OCI-LY1 (cell line): Measurements from ENCODE around the gene RUNX1.
A peak's percentile ranks its signal among the peaks of the same experiment; 100 is the strongest.

ENCODE experiments used
- H2AFZ ChIP-seq: fragments of 200-600 bp; sonication (generic), shearing (Covaris generic); 2 replicates; pipeline ENCODE4 v1.6.0; 2014; ENCODE audit warnings: antibody characterized with exemption, mild to moderate bottlenecking, low read length
- H3F3A ChIP-seq: fragments of 200-600 bp; sonication (generic), shearing (Covaris generic); 2 replicates; pipeline ENCODE4 v1.6.0; 2014; ENCODE audit warnings: mild to moderate bottlenecking, antibody characterized with exemption, low read length, moderate library complexity; ENCODE audit not compliant: insufficient read depth
- H3K27ac ChIP-seq: fragments of 200-600 bp; sonication (generic); 2 replicates; pipeline ENCODE4 v1.5.1; 2014; ENCODE audit warnings: low read length, mixed run types, mild to moderate bottlenecking, low read depth; ENCODE audit not compliant: poor library complexity, severe bottlenecking
- H3K27me3 ChIP-seq: fragments of 200-600 bp; sonication (generic); 2 replicates; pipeline ENCODE4 v1.6.0; 2014; ENCODE audit warnings: antibody characterized with exemption, mild to moderate bottlenecking, low read length, moderate library complexity; ENCODE audit not compliant: insufficient read depth
- H3K36me3 ChIP-seq: fragments of 200-600 bp; sonication (generic); 2 replicates; pipeline ENCODE4 v1.6.1; 2014; ENCODE audit warnings: mild to moderate bottlenecking, antibody characterized with exemption, low read length, moderate library complexity, mixed read lengths; ENCODE audit not compliant: insufficient read depth
- H3K4me1 ChIP-seq: fragments of 200-600 bp; sonication (generic); 2 replicates; pipeline ENCODE4 v1.5.1; 2014; ENCODE audit warnings: mild to moderate bottlenecking, low read length, moderate library complexity; ENCODE audit not compliant: insufficient read depth, severe bottlenecking
- H3K4me2 ChIP-seq: fragments of 200-600 bp; sonication (generic), shearing (Covaris generic); 2 replicates; pipeline ENCODE4 v1.6.1; 2014; ENCODE audit warnings: low read length
- H3K4me3 ChIP-seq: fragments of 200-600 bp; sonication (generic); 2 replicates; pipeline ENCODE4 v1.5.1; 2014; ENCODE audit warnings: low read length, low read depth, mild to moderate bottlenecking, mixed read lengths; ENCODE audit not compliant: poor library complexity, severe bottlenecking
- H3K79me2 ChIP-seq: fragments of 200-600 bp; shearing (Covaris generic); 2 replicates; pipeline ENCODE4 v1.6.1; 2016; ENCODE audit warnings: mixed run types, low read length, mixed read lengths; ENCODE audit not compliant: insufficient read depth
- H3K9ac ChIP-seq: fragments of 200-600 bp; sonication (generic), shearing (Covaris generic); 2 replicates; pipeline ENCODE4 v1.6.1; 2014; ENCODE audit warnings: mild to moderate bottlenecking, low read length, mixed read lengths
- H3K9me2 ChIP-seq: fragments of 200-600 bp; sonication (generic), shearing (Covaris generic); 2 replicates; pipeline ENCODE4 v1.6.1; 2014; ENCODE audit warnings: low read depth, mild to moderate bottlenecking, low read length, mixed read lengths
- H3K9me3 ChIP-seq: fragments of 200-600 bp; shearing (Covaris generic); 2 replicates; pipeline ENCODE4 v1.6.1; 2014; ENCODE audit warnings: low read length, mixed read lengths
- H4K20me1 ChIP-seq: fragments of 200-600 bp; sonication (generic), shearing (Covaris generic); 2 replicates; pipeline ENCODE4 v1.6.0; 2016; ENCODE audit warnings: mild to moderate bottlenecking, low read length; ENCODE audit not compliant: insufficient read depth
- CTCF ChIP-seq: fragments of 200-600 bp; sonication (generic), shearing (Covaris generic); IDR thresholded peaks from 2 replicates; pipeline ENCODE4 v1.5.1; 2017; ENCODE audit warnings: mild to moderate bottlenecking, antibody characterized with exemption, low read length, moderate library complexity, mixed read lengths
- EZH2 ChIP-seq: fragments of 200-600 bp; sonication (generic), shearing (Covaris generic); IDR thresholded peaks from 2 replicates; pipeline ENCODE4 v1.8.0; 2017; ENCODE audit warnings: borderline replicate concordance, mixed run types, mild to moderate bottlenecking, antibody characterized with exemption, low read length, moderate library complexity, mixed read lengths

RUNX1 gene

DNA sequence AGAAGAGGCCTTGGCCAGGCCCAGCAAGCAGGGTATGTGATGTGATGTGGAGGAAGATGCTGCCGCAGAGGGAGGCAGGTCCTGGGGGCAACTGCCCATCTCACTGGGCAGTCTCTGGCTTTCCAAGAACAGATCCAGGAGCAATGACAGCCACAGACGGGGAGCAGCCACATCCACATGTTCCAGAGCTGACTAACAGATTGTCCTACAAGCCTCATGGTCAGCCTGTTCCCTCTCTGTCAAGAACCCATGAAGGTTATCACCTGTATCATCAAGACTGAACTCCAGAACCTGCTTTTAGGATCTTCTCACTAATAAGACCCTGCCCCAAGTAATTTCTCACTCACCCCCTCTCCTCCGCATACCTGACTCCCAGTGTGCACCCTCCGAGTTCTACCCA is 187.8 kb downstream of the RUNX1 start:
- Histone ChIP-seq H3K79me2 (no peaks in the 10 kb centered on the region), H3K4me3 (no peak overlapping the region), H3K36me3 (peaks cover 68% of the 10 kb centered on the region), H3K9ac (no peak overlapping the region), H3K27me3 (no peaks in the 10 kb centered on the region), H3F3A (no peaks in the 10 kb centered on the region), H3K9me3 (no peaks in the 10 kb centered on the region), H3K4me1 (peaks cover 56% of the 10 kb centered on the region), H3K4me2 (no peak overlapping the region), H2AFZ (no peak overlapping the region), H3K27ac (no peak overlapping the region), H3K9me2 (no peaks in the 10 kb centered on the region), H4K20me1 (no peaks in the 10 kb centered on the region)
- TF ChIP-seq CTCF (no peak), EZH2 (no peak)

GRCh38 chr21:34859976-34860653 is 189.0 kb downstream of the RUNX1 start:
- no peaks in the 10 kb centered on the region for H3K79me2 ChIP-seq
- H3K4me1 ChIP-seq = peaks cover 44% of the 10 kb centered on the region

GRCh38 chr21:34858559-34858958 is 190.5 kb downstream of the RUNX1 start:
- Histone ChIP-seq H3K9ac (no peak overlapping the region; the same call in 1 of the 2 replicates), H3K27me3 (no peaks in the 10 kb centered on the region), H3K36me3 (peaks cover 79% of the 10 kb centered on the region), H3K27ac (peak overlapping the region; percentile 80), H3K4me2 (no peak overlapping the region), H3K4me1 (peaks cover 29% of the 10 kb centered on the region), H3F3A (no peaks in the 10 kb centered on the region), H2AFZ (no peak overlapping the region), H3K79me2 (no peaks in the 10 kb centered on the region), H4K20me1 (no peaks in the 10 kb centered on the region), H3K4me3 (no peak overlapping the region), H3K9me2 (no peaks in the 10 kb centered on the region), H3K9me3 (no peaks in the 10 kb centered on the region)
- TF ChIP-seq EZH2 (no peak), CTCF (no peak)

More at GRCh38 chr21:34859976-34860653, 189.0 kb downstream of the RUNX1 start:
- Histone ChIP-seq H3K27me3 (no peaks in the 10 kb centered on the region), H3K36me3 (peaks cover 79% of the 10 kb centered on the region), H3K4me2 (no peak overlapping the region), H4K20me1 (no peaks in the 10 kb centered on the region), H3F3A (no peaks in the 10 kb centered on the region), H2AFZ (no peak overlapping the region), H3K9me2 (no peaks in the 10 kb centered on the region), H3K27ac (no peak overlapping the region), H3K4me3 (no peak overlapping the region), H3K9me3 (no peaks in the 10 kb centered on the region), H3K9ac (no peak overlapping the region)
- TF ChIP-seq EZH2 (no peak), CTCF (no peak)
